GM12878 (cell line): ENCODE results near the gene DNASE2B. TPM values are rescaled to one million over a fixed set of nuclear protein-coding genes. Genes with fewer than 3 reads are reported as not detected.

Experiments
- ATAC-seq: fragments of 200-7000 bp; cut with Tn5 transposase; 3 replicates; pipeline ENCODE4 v1.9.1; 2020; ENCODE audit warnings: mild to moderate bottlenecking, moderate library complexity
- BruUV-seq: library from RNA; stranded (reverse); fragments of 400-500 nt; replicated peaks from 2 replicates; lab custom pipeline; 2021; lab: Mats Ljungman, UMichigan
- CTCF ChIA-PET: fragments of 300-600 bp; sonication (Branson Sonifier 250); formaldehyde crosslinking; extraction: SDS; loops from one replicate; lab custom pipeline; 2021; ENCODE audit warnings: inconsistent platforms; lab: Yijun Ruan, JAX
- POLR2A ChIA-PET: fragments of 350-600 bp; formaldehyde crosslinking; extraction: SDS; loops from one replicate; lab custom pipeline; 2021; ENCODE audit warnings: inconsistent platforms; lab: Charles Lee
- RAD21 ChIA-PET: fragments of 300-600 bp; sonication (Branson Sonifier 250); formaldehyde crosslinking; loops from one replicate; lab custom pipeline; 2023; ENCODE audit warnings: antibody characterized with exemption; ENCODE audit not compliant: unreplicated experiment; lab: Charles Lee
- SMC1A ChIA-PET: fragments of 300-600 bp; sonication (Branson Sonifier 250); formaldehyde crosslinking; loops from one replicate; lab custom pipeline; 2023; ENCODE audit not compliant: unreplicated experiment, uncharacterized antibody; lab: Charles Lee
- DNase-seq: peaks from one replicate; pipeline ENCODE4 v3.0.0-alpha.2; 2011; ENCODE audit warnings: low read depth, low spot score
- FAIRE-seq: peaks from 3 replicates; lab custom pipeline; 2011; peaks lifted over from hg19 to GRCh38; lab: Jason Lieb, UNC
- H2AFZ ChIP-seq: 2 replicates; pipeline ENCODE4 v1.6.0; 2011; ENCODE audit warnings: low read depth, low read length, control low read depth; ENCODE audit not compliant: control insufficient read depth
- H3K27ac ChIP-seq: 2 replicates; pipeline ENCODE4 v1.5.1; 2011; ENCODE audit warnings: control low read depth; ENCODE audit not compliant: control insufficient read depth, insufficient read depth
- H3K27me3 ChIP-seq, 2 experiments: replicated peaks in 1 of 2; 2 replicates each; pipeline versions ENCODE4 v1.6.0 to v1.6.1; 2011; ENCODE audit warnings: low read length in 1 of 2; ENCODE audit not compliant: control insufficient read depth in 2 of 2, insufficient read depth in 2 of 2
- H3K36me3 ChIP-seq, 2 experiments: 2 replicates each; pipeline ENCODE4 v1.5.1; 2011; ENCODE audit warnings: low read length in 1 of 2; ENCODE audit not compliant: control insufficient read depth in 2 of 2, insufficient read depth in 2 of 2
- H3K4me1 ChIP-seq: 2 replicates; pipeline ENCODE4 v1.6.1; 2011; ENCODE audit warnings: mild to moderate bottlenecking, low read length, moderate library complexity, mixed read lengths; ENCODE audit not compliant: control insufficient read depth, insufficient read depth
- H3K4me2 ChIP-seq: 2 replicates; pipeline ENCODE4 v1.6.0; 2011; ENCODE audit warnings: control low read depth; ENCODE audit not compliant: control insufficient read depth, insufficient read depth
- H3K4me3 ChIP-seq: fragments of 200-600 bp; sonication (generic); 2 replicates; pipeline ENCODE4 v1.5.1; 2016
- H3K79me2 ChIP-seq: 2 replicates; pipeline ENCODE4 v1.6.0; 2011; ENCODE audit warnings: low read length; ENCODE audit not compliant: control insufficient read depth, insufficient read depth
- H3K9ac ChIP-seq: 2 replicates; pipeline ENCODE4 v1.8.0; 2011; ENCODE audit warnings: low read length, control low read depth, mixed read lengths; ENCODE audit not compliant: control insufficient read depth, insufficient read depth
- H3K9me3 ChIP-seq: replicated peaks from 3 replicates; pipeline ENCODE4 v1.5.1; 2011; ENCODE audit warnings: mild to moderate bottlenecking, low read length; ENCODE audit not compliant: control insufficient read depth, insufficient read depth
- H4K20me1 ChIP-seq: 2 replicates; pipeline ENCODE4 v1.6.0; 2011; ENCODE audit not compliant: control insufficient read depth, insufficient read depth
- CHD4 ChIP-seq: fragments of 200-600 bp; sonication (generic); IDR thresholded peaks from 2 replicates; pipeline ENCODE4 v1.6.1; 2016; ENCODE audit warnings: mild to moderate bottlenecking
- FOS ChIP-seq: IDR thresholded peaks from 3 replicates; pipeline ENCODE4 v1.6.1; 2011; ENCODE audit warnings: borderline replicate concordance; ENCODE audit not compliant: insufficient read length; ENCODE audit errors: extremely low read depth
- FOXK2 ChIP-seq: fragments of 450-650 bp; IDR thresholded peaks from 2 replicates; pipeline ENCODE4 v1.6.1; 2017; ENCODE audit warnings: mild to moderate bottlenecking, moderate library complexity
- HDAC2 ChIP-seq: fragments of 200-600 bp; sonication (generic); IDR thresholded peaks from 2 replicates; pipeline ENCODE4 v1.6.1; 2017
- JUNB ChIP-seq: IDR thresholded peaks from 2 replicates; pipeline ENCODE4 v1.6.1; 2016; ENCODE audit warnings: antibody characterized with exemption, mild to moderate bottlenecking
- KLF5 ChIP-seq: fragments of 450-650 bp; IDR thresholded peaks from 2 replicates; pipeline ENCODE4 v1.6.1; 2014; ENCODE audit warnings: mild to moderate bottlenecking; ENCODE audit not compliant: partially characterized antibody
- MXI1 ChIP-seq: fragments of 150-350 bp; IDR thresholded peaks from 2 replicates; pipeline ENCODE4 v1.6.1; 2011; ENCODE audit warnings: low read depth, mild to moderate bottlenecking, inconsistent platforms, low read length, improper control_type of control experiment
- MYB ChIP-seq: fragments of 150-350 bp; IDR thresholded peaks from 2 replicates; pipeline ENCODE4 v1.6.1; 2014; ENCODE audit warnings: mild to moderate bottlenecking, low read depth, low read length, borderline replicate concordance
- PAX8 ChIP-seq: fragments of 450-650 bp; IDR thresholded peaks from 2 replicates; pipeline ENCODE4 v1.6.1; 2017; ENCODE audit warnings: mild to moderate bottlenecking, moderate library complexity
- RAD51 ChIP-seq: fragments of 450-650 bp; IDR thresholded peaks from 2 replicates; pipeline ENCODE4 v1.6.1; 2016; ENCODE audit warnings: moderate library complexity, mild to moderate bottlenecking, inconsistent platforms
- RB1 ChIP-seq: fragments of 450-650 bp; formaldehyde crosslinking; IDR thresholded peaks from 2 replicates; pipeline ENCODE4 v1.6.1; 2017; ENCODE audit warnings: mild to moderate bottlenecking, borderline replicate concordance
- SMAD1 ChIP-seq: fragments of 450-650 bp; IDR thresholded peaks from 2 replicates; pipeline ENCODE4 v1.6.1; 2018; ENCODE audit warnings: mild to moderate bottlenecking, low read depth; ENCODE audit not compliant: partially characterized antibody
- SP1 ChIP-seq: IDR thresholded peaks from one replicate; pipeline ENCODE4 v1.6.1; 2011; ENCODE audit warnings: low read depth, low read length
- STAT1 ChIP-seq: fragments of 450-650 bp; conservative IDR thresholded peaks from 2 replicates; pipeline ENCODE4 v1.6.1; 2014; ENCODE audit warnings: antibody characterized with exemption, mild to moderate bottlenecking
- TCF3 ChIP-seq: IDR thresholded peaks from 2 replicates; pipeline ENCODE4 v1.6.1; 2012; ENCODE audit warnings: low read depth, mild to moderate bottlenecking, low read length, borderline replicate concordance; ENCODE audit not compliant: insufficient read depth
- WGBS: methylation state at CpG from one replicate; pipeline ENCODE4 v1.1.6; 2016; ENCODE audit warnings: low lambda C conversion rate; ENCODE audit not compliant: insufficient replicate concordance, insufficient coverage; ENCODE audit errors: missing lambda C conversion rate; 5-methylcytosine and 5-hydroxymethylcytosine counted together
- in situ Hi-C: fragments of 300-500 bp; cut with MboI; formaldehyde crosslinking; loops from 9 replicates; pipeline ENCODE4 v1.14.3; 2018; ENCODE audit warnings: mixed read lengths
- intact Hi-C: fragments of 100-400 bp; cut with micrococcal nuclease; formaldehyde crosslinking; loops from one replicate; pipeline ENCODE4 v1.14.2; 2022; ENCODE audit not compliant: unreplicated experiment
- polyA plus RNA-seq, 11 experiments: library from polyadenylated mRNA; depleted of rRNA in 4 of 11; unstranded in 6 of 11; stranded (reverse) in 5 of 11; fragments of >200 nt; fragmentation: Nextera tagmentation in 4 of 11; fragmentation: Illumina TruSeq in 1 of 11; extraction: Ambion mirVana in 4 of 11; extraction: Trizol in 1 of 11; gene quantifications; 1 replicate in 1 of 11; 2 replicates in 10 of 11; pipeline versions ENCODE4 v1.2.1 to v1.2.3, GENCODE V29; 2011 to 2016; ENCODE audit warnings: inconsistent platforms in 2 of 11, missing spikeins in 2 of 11, low read depth in 1 of 11
- total RNA-seq, 4 experiments: library from RNA; depleted of rRNA in 3 of 4; stranded (reverse); fragments of >200 nt in 3 of 4; fragmentation: Illumina TruSeq in 1 of 4; extraction: Trizol in 1 of 4; gene quantifications; 2 replicates each; pipeline versions ENCODE4 v1.2.1 to v1.2.3, GENCODE V29; 2013 to 2021
- TF ChIP-seq, protein P1 (sequence below): fragments of 450-650 bp; IDR thresholded peaks from 2 replicates; pipeline ENCODE4 v1.6.1; 2016; ENCODE audit warnings: mild to moderate bottlenecking
- TF ChIP-seq, protein P2 (sequence below): fragments of 150-350 bp; IDR thresholded peaks from 2 replicates; pipeline ENCODE4 v1.6.1; 2014; ENCODE audit warnings: mild to moderate bottlenecking, low read depth, low read length
- TF ChIP-seq, protein P3 (sequence below): fragments of 450-650 bp; IDR thresholded peaks from 2 replicates; pipeline ENCODE4 v1.6.1; 2016; ENCODE audit warnings: mild to moderate bottlenecking, moderate library complexity, borderline replicate concordance

DNASE2B gene
- total and polyA plus RNA-seq, 10 of the 15 experiments (the other 5 are each of a cell fraction or from before 2014, with no cell fraction given), result not detected

DNA sequence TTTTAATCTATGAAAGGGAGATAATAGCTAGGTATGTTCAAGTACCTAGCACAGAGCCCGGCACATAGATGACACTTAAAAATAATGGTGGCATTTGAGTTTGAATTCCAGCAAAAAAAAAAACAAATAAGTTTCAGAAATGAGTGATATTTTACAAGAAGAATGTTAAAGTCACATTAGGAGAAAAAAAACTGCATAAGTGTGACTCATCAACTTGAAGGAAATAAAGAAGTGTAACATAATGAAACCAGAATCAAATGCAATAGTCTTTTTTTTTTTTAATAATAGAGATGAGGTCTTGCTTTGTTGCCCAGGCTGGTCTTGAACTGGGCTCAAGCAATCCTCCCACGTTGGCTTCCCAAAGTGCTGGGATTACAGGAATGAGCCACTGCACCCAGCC is 17.1 kb downstream of the DNASE2B start:
- no peak for DNase-seq
- Histone ChIP-seq H3K4me3 (no peak overlapping the region), H2AFZ (no peak overlapping the region), H3K9ac (no peak overlapping the region), H3K4me2 (no peak overlapping the region), H4K20me1 (no peaks in the 10 kb centered on the region), H3K27me3 (no peaks in the 10 kb centered on the region), H3K4me1 (no peaks in the 10 kb centered on the region), H3K9me3 (no peaks in the 10 kb centered on the region), H3K36me3 (no peaks in the 10 kb centered on the region), H3K27ac (no peak overlapping the region), H3K79me2 (no peaks in the 10 kb centered on the region)
- ChIA-PET RAD21 (no interaction called here), POLR2A (no interaction called here), CTCF (interaction anchor here (1.2 kb wide), 1 partner anchor 25 kb away, joined by 4 read pairs; no protein-coding TSS in a partner anchor), SMC1A (interaction anchor here (1.2 kb wide), 1 partner anchor 579 kb away, joined by 3 read pairs; no protein-coding TSS in a partner anchor)
- no peak for FAIRE-seq
- in situ Hi-C loops (no loop called here), intact Hi-C loops (no loop called here)
- 18% methylated on average over 2 of the region's 2 CpGs for WGBS
- ATAC-seq, result no peak
- no peak for TF ChIP-seq RAD51
- no peak for TF ChIP-seq SP1
- no peak for TF ChIP-seq MXI1
- TF ChIP-seq PAX8, result no peak
- no peak for TF ChIP-seq JUNB
- TF ChIP-seq SMAD1, result no peak
- TF ChIP-seq FOS, result no peak
- TF ChIP-seq CHD4, result no peak
- no peak for TF ChIP-seq TCF3
- no peak for TF ChIP-seq KLF5
- no peak for TF ChIP-seq MYB
- TF ChIP-seq, protein P1, sequence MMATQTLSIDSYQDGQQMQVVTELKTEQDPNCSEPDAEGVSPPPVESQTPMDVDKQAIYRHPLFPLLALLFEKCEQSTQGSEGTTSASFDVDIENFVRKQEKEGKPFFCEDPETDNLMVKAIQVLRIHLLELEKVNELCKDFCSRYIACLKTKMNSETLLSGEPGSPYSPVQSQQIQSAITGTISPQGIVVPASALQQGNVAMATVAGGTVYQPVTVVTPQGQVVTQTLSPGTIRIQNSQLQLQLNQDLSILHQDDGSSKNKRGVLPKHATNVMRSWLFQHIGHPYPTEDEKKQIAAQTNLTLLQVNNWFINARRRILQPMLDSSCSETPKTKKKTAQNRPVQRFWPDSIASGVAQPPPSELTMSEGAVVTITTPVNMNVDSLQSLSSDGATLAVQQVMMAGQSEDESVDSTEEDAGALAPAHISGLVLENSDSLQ, result no peak
- no peak for TF ChIP-seq FOXK2
- TF ChIP-seq RB1, result no peak
- no peak for TF ChIP-seq HDAC2
- TF ChIP-seq STAT1, result no peak
- TF ChIP-seq, protein P2, sequence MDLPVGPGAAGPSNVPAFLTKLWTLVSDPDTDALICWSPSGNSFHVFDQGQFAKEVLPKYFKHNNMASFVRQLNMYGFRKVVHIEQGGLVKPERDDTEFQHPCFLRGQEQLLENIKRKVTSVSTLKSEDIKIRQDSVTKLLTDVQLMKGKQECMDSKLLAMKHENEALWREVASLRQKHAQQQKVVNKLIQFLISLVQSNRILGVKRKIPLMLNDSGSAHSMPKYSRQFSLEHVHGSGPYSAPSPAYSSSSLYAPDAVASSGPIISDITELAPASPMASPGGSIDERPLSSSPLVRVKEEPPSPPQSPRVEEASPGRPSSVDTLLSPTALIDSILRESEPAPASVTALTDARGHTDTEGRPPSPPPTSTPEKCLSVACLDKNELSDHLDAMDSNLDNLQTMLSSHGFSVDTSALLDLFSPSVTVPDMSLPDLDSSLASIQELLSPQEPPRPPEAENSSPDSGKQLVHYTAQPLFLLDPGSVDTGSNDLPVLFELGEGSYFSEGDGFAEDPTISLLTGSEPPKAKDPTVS, result no peak
- TF ChIP-seq, protein P3, sequence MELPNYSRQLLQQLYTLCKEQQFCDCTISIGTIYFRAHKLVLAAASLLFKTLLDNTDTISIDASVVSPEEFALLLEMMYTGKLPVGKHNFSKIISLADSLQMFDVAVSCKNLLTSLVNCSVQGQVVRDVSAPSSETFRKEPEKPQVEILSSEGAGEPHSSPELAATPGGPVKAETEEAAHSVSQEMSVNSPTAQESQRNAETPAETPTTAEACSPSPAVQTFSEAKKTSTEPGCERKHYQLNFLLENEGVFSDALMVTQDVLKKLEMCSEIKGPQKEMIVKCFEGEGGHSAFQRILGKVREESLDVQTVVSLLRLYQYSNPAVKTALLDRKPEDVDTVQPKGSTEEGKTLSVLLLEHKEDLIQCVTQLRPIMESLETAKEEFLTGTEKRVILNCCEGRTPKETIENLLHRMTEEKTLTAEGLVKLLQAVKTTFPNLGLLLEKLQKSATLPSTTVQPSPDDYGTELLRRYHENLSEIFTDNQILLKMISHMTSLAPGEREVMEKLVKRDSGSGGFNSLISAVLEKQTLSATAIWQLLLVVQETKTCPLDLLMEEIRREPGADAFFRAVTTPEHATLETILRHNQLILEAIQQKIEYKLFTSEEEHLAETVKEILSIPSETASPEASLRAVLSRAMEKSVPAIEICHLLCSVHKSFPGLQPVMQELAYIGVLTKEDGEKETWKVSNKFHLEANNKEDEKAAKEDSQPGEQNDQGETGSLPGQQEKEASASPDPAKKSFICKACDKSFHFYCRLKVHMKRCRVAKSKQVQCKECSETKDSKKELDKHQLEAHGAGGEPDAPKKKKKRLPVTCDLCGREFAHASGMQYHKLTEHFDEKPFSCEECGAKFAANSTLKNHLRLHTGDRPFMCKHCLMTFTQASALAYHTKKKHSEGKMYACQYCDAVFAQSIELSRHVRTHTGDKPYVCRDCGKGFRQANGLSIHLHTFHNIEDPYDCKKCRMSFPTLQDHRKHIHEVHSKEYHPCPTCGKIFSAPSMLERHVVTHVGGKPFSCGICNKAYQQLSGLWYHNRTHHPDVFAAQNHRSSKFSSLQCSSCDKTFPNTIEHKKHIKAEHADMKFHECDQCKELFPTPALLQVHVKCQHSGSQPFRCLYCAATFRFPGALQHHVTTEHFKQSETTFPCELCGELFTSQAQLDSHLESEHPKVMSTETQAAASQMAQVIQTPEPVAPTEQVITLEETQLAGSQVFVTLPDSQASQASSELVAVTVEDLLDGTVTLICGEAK, result no peak
- no TSS peak for BruUV-seq
